Stimulated activated CD4-positive, alpha-beta T cell treated with anti-CD3 and anti-CD28 coated beads, TNF-alpha, amount 100 ng/mL, for 1 hour (primary cell): ENCODE data around the gene MEX3B.
A peak's percentile ranks its signal among the peaks of the same experiment; 100 is the strongest.
"Not testable (repeated sequence)": the region's sequence is repeated elsewhere in the genome, so short reads cannot be mapped to it uniquely, and the experiment has no call there.

Experiments used
- DNase-seq, 3 donors: peaks; one replicate each; pipeline ENCODE4 v3.0.0-alpha.2; 2020; ENCODE audit warnings: low read depth in 3 of 3, low spot score in 1 of 3

Gene MEX3B

GRCh38 chr15:82051664-82052063 lies 5.8 kb upstream of the MEX3B start:
- DNase-seq = no peak

GRCh38 chr15:82048811-82049210 lies 3.0 kb upstream of the MEX3B start:
- DNase-seq = no peak

- peak in 1 of 3 donors; percentile 8 for DNase-seq
Measured at GRCh38 chr15:82047453-82048400, 1.9 kb upstream of the MEX3B start.

GRCh38 chr15:82046666-82047452 lies 1.0 kb upstream of the MEX3B start:
- peak; percentile 62 to 80 (median 75) for DNase-seq

- DNase-seq = no peak
Measured at GRCh38 chr15:82045179-82045891, 483 bp downstream of the MEX3B start.

- DNase-seq = no peak
Measured at GRCh38 chr15:82044373-82045178, 1.2 kb downstream of the MEX3B start.

GRCh38 chr15:82043796-82044372 lies 1.9 kb downstream of the MEX3B start:
- DNase-seq = no peak

GRCh38 chr15:82043130-82043673 lies 2.6 kb downstream of the MEX3B start:
- DNase-seq = no peak

- no peak for DNase-seq
Measured at GRCh38 chr15:82040862-82041261, 5.0 kb downstream of the MEX3B start.

- DNase-seq = no peak
Measured at GRCh38 chr15:82040390-82040789, 5.4 kb downstream of the MEX3B start.

GRCh38 chr15:82039871-82040270 lies 5.9 kb downstream of the MEX3B start:
- no peak for DNase-seq

GRCh38 chr15:82036461-82036860 lies 9.4 kb downstream of the MEX3B start:
- no peak for DNase-seq

GRCh38 chr15:82031871-82032270 lies 13.9 kb downstream of the MEX3B start:
- no peak for DNase-seq

- no peak for DNase-seq
Measured at GRCh38 chr15:82030176-82030575, 15.6 kb downstream of the MEX3B start.

GRCh38 chr15:82028163-82028562 lies 17.7 kb downstream of the MEX3B start:
- not testable (repeated sequence) for DNase-seq

GRCh38 chr15:82021992-82022391 lies 23.8 kb downstream of the MEX3B start:
- DNase-seq = no peak

- DNase-seq = no peak
Measured at GRCh38 chr15:82020625-82021394, 25.0 kb downstream of the MEX3B start.

GRCh38 chr15:82018201-82018600 lies 27.6 kb downstream of the MEX3B start:
- DNase-seq = no peak

GRCh38 chr15:82017656-82018055 lies 28.2 kb downstream of the MEX3B start:
- DNase-seq = no peak
